Measurements from ENCODE around the gene ID3.
"Not testable (repeated sequence)": the region's sequence is repeated elsewhere in the genome, so short reads cannot be mapped to it uniquely, and the experiment has no call there.

The ID3 gene

GRCh38 chr1:23590058-23590783, 30.9 kb upstream of the ID3 start:
- TF ChIP-seq POLR2A (IDR thresholded peaks at IDR 0.05; ENCODE audit: extremely low read depth, insufficient read length) (no peak), CTCF (IDR thresholded peaks at IDR 0.05; ENCODE audit: low read depth, low read length) (no peak), MAX (IDR thresholded peaks at IDR 0.05; ENCODE audit: low read depth, low read length) (no peak), MYC (IDR thresholded peaks at IDR 0.05; ENCODE audit: low read depth, low read length) (no peak)
- no peak overlapping the region for H3K4me3 ChIP-seq (ENCODE audit: low read depth, low read length)
- no peak for DNase-seq (ENCODE audit: low read depth)

- no peak overlapping the region for H3K4me3 ChIP-seq (ENCODE audit: low read depth, low read length)
- TF ChIP-seq MYC (IDR thresholded peaks at IDR 0.05; ENCODE audit: low read depth, low read length) (no peak), MAX (IDR thresholded peaks at IDR 0.05; ENCODE audit: low read depth, low read length) (no peak), POLR2A (IDR thresholded peaks at IDR 0.05; ENCODE audit: extremely low read depth, insufficient read length) (no peak), CTCF (IDR thresholded peaks at IDR 0.05; ENCODE audit: low read depth, low read length) (no peak)
- DNase-seq (ENCODE audit: low read depth): no peak
Observed at GRCh38 chr1:23589585-23589986, 30.3 kb upstream of the ID3 start.

- no peak overlapping the region for H3K4me3 ChIP-seq (ENCODE audit: low read depth, low read length)
- no peak for DNase-seq (ENCODE audit: low read depth)
- no peak for TF ChIP-seq CTCF (IDR thresholded peaks at IDR 0.05; ENCODE audit: low read depth, low read length)
Observed at GRCh38 chr1:23588749-23589548, 29.6 kb upstream of the ID3 start.

- H3K4me3 ChIP-seq (ENCODE audit: low read depth, low read length): no peak overlapping the region
- peak; percentile 69 for DNase-seq (ENCODE audit: low read depth)
- TF ChIP-seq POLR2A (IDR thresholded peaks at IDR 0.05; ENCODE audit: extremely low read depth, insufficient read length) (no peak), MAX (IDR thresholded peaks at IDR 0.05; ENCODE audit: low read depth, low read length) (no peak), CTCF (IDR thresholded peaks at IDR 0.05; ENCODE audit: low read depth, low read length) (no peak), MYC (IDR thresholded peaks at IDR 0.05; ENCODE audit: low read depth, low read length) (no peak)
Observed at GRCh38 chr1:23585321-23586022, 26.2 kb upstream of the ID3 start.

GRCh38 chr1:23583727-23584126, 24.4 kb upstream of the ID3 start:
- H3K4me3 ChIP-seq (ENCODE audit: low read depth, low read length): not testable (repeated sequence)

GRCh38 chr1:23582820-23583219, 23.5 kb upstream of the ID3 start:
- TF ChIP-seq CTCF (IDR thresholded peaks at IDR 0.05; ENCODE audit: low read depth, low read length) (no peak), POLR2A (IDR thresholded peaks at IDR 0.05; ENCODE audit: extremely low read depth, insufficient read length) (no peak), MYC (IDR thresholded peaks at IDR 0.05; ENCODE audit: low read depth, low read length) (no peak), MAX (IDR thresholded peaks at IDR 0.05; ENCODE audit: low read depth, low read length) (no peak)
- DNase-seq (ENCODE audit: low read depth): no peak
- H3K4me3 ChIP-seq (ENCODE audit: low read depth, low read length): no peak overlapping the region

More at GRCh38 chr1:23583727-23584126, 24.4 kb upstream of the ID3 start:
- not testable (repeated sequence) for DNase-seq (ENCODE audit: low read depth)

Measured in NB4 (cell line).